ENCODE measurements around the gene SEL1L3. TPM values are rescaled to one million over a fixed set of nuclear protein-coding genes. Genes with fewer than 3 reads are reported as not detected.

SEL1L3 gene
- total and polyA plus RNA-seq, 4 donors: 3.3 to 13.1 (median 5.7) TPM

- WGBS: 67% methylated on average over 6 of the region's 6 CpGs
- H3K9ac ChIP-seq (ENCODE audit: low read depth in 1 of 2, low read length in 2 of 2): peak overlapping the region in 1 of 2 donors; percentile 32
- no peak for TF ChIP-seq REST (IDR thresholded peaks at IDR 0.05)
- no peak for TF ChIP-seq JUND (IDR thresholded peaks at IDR 0.05)
- no peaks in the 10 kb centered on the region for H3K27me3 ChIP-seq (ENCODE audit: control insufficient read depth in 4 of 4, insufficient read depth in 4 of 4, low read length in 3 of 4)
- no peaks in the 10 kb centered on the region for H3K9me3 ChIP-seq (ENCODE audit: control insufficient read depth in 4 of 4, low read length in 3 of 4)
- DNase-seq (ENCODE audit: low spot score): no peak
- peak overlapping the region in 1 of 2 donors; percentile 22 for H3K27ac ChIP-seq (ENCODE audit: low read depth in 1 of 2, low read length in 2 of 2)
- H3K4me1 ChIP-seq (ENCODE audit: control insufficient read depth in 4 of 4, insufficient read depth in 4 of 4, low read length in 3 of 4): peaks cover 0 to 18% (median 9%) of the 10 kb centered on the region in 4 donors
- no peaks in the 10 kb centered on the region for H3K36me3 ChIP-seq (ENCODE audit: control insufficient read depth in 4 of 4, insufficient read depth in 3 of 4, low read depth in 1 of 4, low read length in 3 of 4)
- no peak overlapping the region for H3K4me3 ChIP-seq (ENCODE audit: low read depth in 1 of 3, low read length in 3 of 3)
Measured at GRCh38 chr4:25859429-25860148, 3.2 kb downstream of the SEL1L3 start.

GRCh38 chr4:25857851-25858400 is 4.9 kb downstream of the SEL1L3 start:
- TF ChIP-seq HNF4A (conservative IDR thresholded peaks at IDR 0.05): no peak
- TF ChIP-seq SP1 (IDR thresholded peaks at IDR 0.05): no peak
- no peak for TF ChIP-seq TAF1 (conservative IDR thresholded peaks at IDR 0.05)
- TF ChIP-seq ZBTB33 (IDR thresholded peaks at IDR 0.05): no peak
- TF ChIP-seq RXRA (IDR thresholded peaks at IDR 0.05): no peak
- H3K27me3 ChIP-seq (ENCODE audit: control insufficient read depth in 4 of 4, insufficient read depth in 4 of 4, low read length in 3 of 4): no peaks in the 10 kb centered on the region
- 97% methylated on average over 8 of the region's 8 CpGs for WGBS
- H3K4me1 ChIP-seq (ENCODE audit: control insufficient read depth in 4 of 4, insufficient read depth in 4 of 4, low read length in 3 of 4): peaks cover 0 to 13% (median 3%) of the 10 kb centered on the region in 4 donors
- no peak for DNase-seq (ENCODE audit: low spot score)
- no peak overlapping the region for H3K4me3 ChIP-seq (ENCODE audit: low read depth in 1 of 3, low read length in 3 of 3)
- H3K27ac ChIP-seq (ENCODE audit: low read depth in 1 of 2, low read length in 2 of 2): no peak overlapping the region
- H3K9me3 ChIP-seq (ENCODE audit: control insufficient read depth in 4 of 4, low read length in 3 of 4): no peaks in the 10 kb centered on the region
- no peak overlapping the region for H3K9ac ChIP-seq (ENCODE audit: low read depth in 1 of 2, low read length in 2 of 2)
- no peaks in the 10 kb centered on the region for H3K36me3 ChIP-seq (ENCODE audit: control insufficient read depth in 4 of 4, insufficient read depth in 3 of 4, low read depth in 1 of 4, low read length in 3 of 4)

GRCh38 chr4:25857403-25857802 is 5.4 kb downstream of the SEL1L3 start:
- H3K4me1 ChIP-seq (ENCODE audit: control insufficient read depth in 4 of 4, insufficient read depth in 4 of 4, low read length in 3 of 4): peaks cover 0 to 13% (median 3%) of the 10 kb centered on the region in 4 donors
- no peak for DNase-seq (ENCODE audit: low spot score)

More at GRCh38 chr4:25857403-25857802, 5.4 kb downstream of the SEL1L3 start:
- no peak overlapping the region for H3K4me3 ChIP-seq (ENCODE audit: low read depth in 1 of 3, low read length in 3 of 3)
- H3K27ac ChIP-seq (ENCODE audit: low read depth in 1 of 2, low read length in 2 of 2): no peak overlapping the region
- H3K36me3 ChIP-seq (ENCODE audit: control insufficient read depth in 4 of 4, insufficient read depth in 3 of 4, low read depth in 1 of 4, low read length in 3 of 4): no peaks in the 10 kb centered on the region
- TF ChIP-seq MAX (IDR thresholded peaks at IDR 0.05): no peak
- WGBS: over 99% methylated on average over 2 of the region's 2 CpGs
- H3K9ac ChIP-seq (ENCODE audit: low read depth in 1 of 2, low read length in 2 of 2): no peak overlapping the region
- no peaks in the 10 kb centered on the region for H3K27me3 ChIP-seq (ENCODE audit: control insufficient read depth in 4 of 4, insufficient read depth in 4 of 4, low read length in 3 of 4)
- no peaks in the 10 kb centered on the region for H3K9me3 ChIP-seq (ENCODE audit: control insufficient read depth in 4 of 4, low read length in 3 of 4)
